GM23248 (cell line): ENCODE data around the gene DOK6. TPM values are rescaled to one million over a fixed set of nuclear protein-coding genes. Genes with fewer than 3 reads are reported as not detected.

Experiments used
- DNase-seq: peaks from one replicate; pipeline ENCODE4 v3.0.0-alpha.2; 2015
- H2AFZ ChIP-seq: fragments of 200-600 bp; sonication (generic); 2 replicates; pipeline ENCODE4 v1.6.1; 2016; ENCODE audit warnings: antibody characterized with exemption
- H3F3A ChIP-seq: fragments of 200-600 bp; sonication (generic); 2 replicates; pipeline ENCODE4 v1.6.1; 2016; ENCODE audit warnings: mild to moderate bottlenecking, antibody characterized with exemption, mixed run types; ENCODE audit not compliant: insufficient read depth
- H3K27ac ChIP-seq: fragments of 200-600 bp; sonication (generic); 2 replicates; pipeline ENCODE4 v1.5.1; 2016; ENCODE audit warnings: mild to moderate bottlenecking
- H3K27me3 ChIP-seq: fragments of 200-600 bp; sonication (generic); replicated peaks from 2 replicates; pipeline ENCODE4 v1.6.1; 2016; ENCODE audit warnings: mild to moderate bottlenecking; ENCODE audit not compliant: insufficient read depth
- H3K36me3 ChIP-seq: fragments of 200-600 bp; sonication (generic); 2 replicates; pipeline ENCODE4 v1.6.1; 2016; ENCODE audit warnings: low read depth, mild to moderate bottlenecking
- H3K4me1 ChIP-seq: fragments of 200-600 bp; sonication (generic); 2 replicates; pipeline ENCODE4 v1.6.1; 2016; ENCODE audit warnings: mild to moderate bottlenecking; ENCODE audit not compliant: insufficient read depth
- H3K4me2 ChIP-seq: fragments of 200-600 bp; sonication (generic); one replicate; pipeline ENCODE4 v1.6.1; 2016; ENCODE audit warnings: mild to moderate bottlenecking; ENCODE audit not compliant: unreplicated experiment
- H3K4me3 ChIP-seq: fragments of 200-600 bp; sonication (generic); 2 replicates; pipeline ENCODE4 v1.5.1; 2016; ENCODE audit warnings: mild to moderate bottlenecking
- H3K79me2 ChIP-seq: fragments of 200-600 bp; sonication (generic); 2 replicates; pipeline ENCODE4 v1.6.1; 2016; ENCODE audit warnings: mild to moderate bottlenecking; ENCODE audit not compliant: insufficient read depth
- H3K9ac ChIP-seq: fragments of 200-600 bp; sonication (generic); 2 replicates; pipeline ENCODE4 v1.6.1; 2016; ENCODE audit warnings: mild to moderate bottlenecking
- H3K9me2 ChIP-seq: fragments of 200-600 bp; sonication (generic); 2 replicates; pipeline ENCODE4 v1.6.1; 2016; ENCODE audit warnings: mixed run types, mild to moderate bottlenecking, moderate library complexity; ENCODE audit not compliant: insufficient read depth
- H3K9me3 ChIP-seq: fragments of 200-600 bp; sonication (generic); one replicate; pipeline ENCODE4 v1.6.1; 2017; ENCODE audit warnings: low read depth
- H4K20me1 ChIP-seq: fragments of 200-600 bp; sonication (generic); 2 replicates; pipeline ENCODE4 v1.6.0; 2016; ENCODE audit not compliant: insufficient read depth
- EZH2 ChIP-seq: fragments of 200-600 bp; sonication (generic); IDR thresholded peaks from 2 replicates; pipeline ENCODE4 v1.6.1; 2018; ENCODE audit warnings: antibody characterized with exemption, mild to moderate bottlenecking; ENCODE audit not compliant: insufficient read depth, poor library complexity, severe bottlenecking
- EZH2phosphoT487 ChIP-seq: fragments of 200-600 bp; sonication (generic); IDR thresholded peaks from 2 replicates; pipeline ENCODE4 v1.6.1; 2018; ENCODE audit warnings: antibody characterized with exemption, moderate library complexity, mild to moderate bottlenecking, low read depth; ENCODE audit not compliant: insufficient read depth
- WGBS, 2 experiments: methylation state at CpG; one replicate each; pipeline ENCODE4 v1.1.6; 2015 to 2017; ENCODE audit warnings: low lambda C conversion rate in 2 of 2, low coverage in 1 of 2; ENCODE audit errors: missing lambda C conversion rate in 2 of 2; 5-methylcytosine and 5-hydroxymethylcytosine counted together
- in situ Hi-C: fragments of 300-500 bp; cut with MboI; formaldehyde crosslinking; loops from 2 replicates; pipeline ENCODE4 v1.15.0; 2020
- polyA plus RNA-seq: library from polyadenylated mRNA; unstranded; fragments of >200 nt; fragmentation: Nextera tagmentation; extraction: Ambion mirVana; gene quantifications from 2 replicates; pipeline ENCODE4 v1.2.1, GENCODE V29; 2016
- total RNA-seq: library from RNA; depleted of rRNA; stranded (reverse); fragments of >200 nt; shearing (Covaris generic); gene quantifications from 2 replicates; pipeline ENCODE4 v1.2.3, GENCODE V29; 2014

Gene DOK6
- total and polyA plus RNA-seq, 2 experiments from 2014 or later = 1.1 to 5.2 TPM

GRCh38 chr18:69483574-69483973 is 82.9 kb downstream of the DOK6 start:
- TF ChIP-seq EZH2 (no peak), EZH2phosphoT487 (no peak)
- Histone ChIP-seq H4K20me1 (no peaks in the 10 kb centered on the region), H3K27ac (no peak overlapping the region), H3K36me3 (no peaks in the 10 kb centered on the region), H3F3A (no peaks in the 10 kb centered on the region), H3K9me3 (no peaks in the 10 kb centered on the region), H3K79me2 (no peaks in the 10 kb centered on the region), H3K9me2 (no peaks in the 10 kb centered on the region), H3K27me3 (no peaks in the 10 kb centered on the region), H3K4me3 (no peak overlapping the region), H3K4me2 (no peak overlapping the region), H2AFZ (no peak overlapping the region), H3K4me1 (no peaks in the 10 kb centered on the region), H3K9ac (no peak overlapping the region)
- WGBS, 2 experiments = 82 to 84% methylated on average over 5 of the region's 5 CpGs
- no peak for DNase-seq
- in situ Hi-C loops = no loop called here

- TF ChIP-seq EZH2phosphoT487 (no peak), EZH2 (no peak)
- Histone ChIP-seq H2AFZ (no peak overlapping the region), H3F3A (no peaks in the 10 kb centered on the region), H3K36me3 (no peaks in the 10 kb centered on the region), H3K27me3 (no peaks in the 10 kb centered on the region), H3K9me3 (no peaks in the 10 kb centered on the region), H3K4me1 (no peaks in the 10 kb centered on the region), H3K27ac (no peak overlapping the region), H3K9ac (no peak overlapping the region), H3K9me2 (0 out of 2 replicates have a peak, but pooled peaks cover 5% of the 10 kb centered on the region), H4K20me1 (no peaks in the 10 kb centered on the region), H3K4me3 (no peak overlapping the region), H3K79me2 (no peaks in the 10 kb centered on the region), H3K4me2 (no peak overlapping the region)
- DNase-seq = peak; percentile 60
- WGBS, 2 experiments = 53 to 57% methylated on average over 6 of the region's 6 CpGs
- in situ Hi-C loops = no loop called here
Measured at GRCh38 chr18:69484699-69485396, 84.2 kb downstream of the DOK6 start.

GRCh38 chr18:69487488-69488394 is 87.1 kb downstream of the DOK6 start:
- WGBS, 2 experiments = 68 to 75% methylated on average over 6 of the region's 6 CpGs
- no peaks in the 10 kb centered on the region for H3K79me2 ChIP-seq

GRCh38 chr18:69490072-69490471 is 89.4 kb downstream of the DOK6 start:
- Histone ChIP-seq H3K36me3 (no peaks in the 10 kb centered on the region), H3F3A (no peaks in the 10 kb centered on the region), H3K27ac (no peak overlapping the region), H3K4me1 (peaks cover 8% of the 10 kb centered on the region; the same call in 1 of the 2 replicates), H3K27me3 (no peaks in the 10 kb centered on the region), H3K9me2 (0 out of 2 replicates have a peak, but pooled peaks cover 5% of the 10 kb centered on the region), H3K4me3 (no peak overlapping the region), H3K9ac (no peak overlapping the region), H4K20me1 (no peaks in the 10 kb centered on the region), H3K79me2 (no peaks in the 10 kb centered on the region), H3K4me2 (no peak overlapping the region), H2AFZ (no peak overlapping the region), H3K9me3 (no peaks in the 10 kb centered on the region)
- WGBS, 2 experiments = 54 to 69% methylated on average over 1 of the region's 1 CpG
- DNase-seq = no peak
- TF ChIP-seq EZH2phosphoT487 = no peak
- TF ChIP-seq EZH2 = no peak
- in situ Hi-C loops = no loop called here

More at GRCh38 chr18:69487488-69488394, 87.1 kb downstream of the DOK6 start:
- DNase-seq = no peak
- no peaks in the 10 kb centered on the region for H3K9me3 ChIP-seq
- no peak overlapping the region for H3K9ac ChIP-seq
- no peak overlapping the region for H3K4me3 ChIP-seq
- H3K27ac ChIP-seq = no peak overlapping the region
- H3K27me3 ChIP-seq = no peaks in the 10 kb centered on the region
- in situ Hi-C loops = no loop called here
- no peaks in the 10 kb centered on the region for H4K20me1 ChIP-seq
- H3F3A ChIP-seq = no peaks in the 10 kb centered on the region
- no peak for TF ChIP-seq EZH2phosphoT487
- H3K4me1 ChIP-seq = peaks cover 8% of the 10 kb centered on the region; the same call in 1 of the 2 replicates
- H3K9me2 ChIP-seq = 0 out of 2 replicates have a peak, but pooled peaks cover 5% of the 10 kb centered on the region
- no peaks in the 10 kb centered on the region for H3K36me3 ChIP-seq
- no peak overlapping the region for H2AFZ ChIP-seq
- H3K4me2 ChIP-seq = no peak overlapping the region
